GM18873 (cell line): Measurements from ENCODE around the gene NDRG3.
"Not testable (repeated sequence)": the region's sequence is repeated elsewhere in the genome, so short reads cannot be mapped to it uniquely, and the experiment has no call there.

ENCODE experiments used
- ATAC-seq: cut with Tn5 transposase; IDR thresholded peaks from one replicate; pipeline ENCODE4 v1.9.1; 2021; ENCODE audit warnings: mild to moderate bottlenecking, moderate library complexity, moderate number of reproducible peaks; ENCODE audit not compliant: unreplicated experiment, low FRiP score

Gene NDRG3

GRCh38 chr20:36700438-36700837, 45.5 kb downstream of the NDRG3 start:
- no peak for ATAC-seq

GRCh38 chr20:36695467-36695866, 50.4 kb downstream of the NDRG3 start:
- not testable (repeated sequence) for ATAC-seq

GRCh38 chr20:36688630-36689029, 57.3 kb downstream of the NDRG3 start:
- ATAC-seq, result no peak

- no peak for ATAC-seq
These were observed 58.0 kb downstream of the NDRG3 start for GRCh38 chr20:36687850-36688249.

- no peak for ATAC-seq
These were observed 58.9 kb downstream of the NDRG3 start for GRCh38 chr20:36686944-36687343.

GRCh38 chr20:36686504-36686903, 59.4 kb downstream of the NDRG3 start:
- no peak for ATAC-seq

GRCh38 chr20:36684747-36685146, 61.1 kb downstream of the NDRG3 start:
- ATAC-seq, result no peak

- no peak for ATAC-seq
These were observed 63.6 kb downstream of the NDRG3 start for GRCh38 chr20:36682311-36682710.

- no peak for ATAC-seq
These were observed 68.5 kb downstream of the NDRG3 start for GRCh38 chr20:36677422-36677771.

GRCh38 chr20:36676701-36677421, 69.0 kb downstream of the NDRG3 start:
- no peak for ATAC-seq

GRCh38 chr20:36675545-36675944, 70.3 kb downstream of the NDRG3 start:
- ATAC-seq, result not testable (repeated sequence)

- no peak for ATAC-seq
These were observed 72.9 kb downstream of the NDRG3 start for GRCh38 chr20:36672991-36673390.

- no peak for ATAC-seq
These were observed 75.1 kb downstream of the NDRG3 start for GRCh38 chr20:36670665-36671357.

GRCh38 chr20:36666181-36666740, 79.6 kb downstream of the NDRG3 start:
- ATAC-seq, result no peak

- no peak for ATAC-seq
These were observed 82.9 kb downstream of the NDRG3 start for GRCh38 chr20:36663031-36663430.

GRCh38 chr20:36658300-36658699, 87.6 kb downstream of the NDRG3 start:
- ATAC-seq, result no peak

GRCh38 chr20:36656733-36657132, 89.2 kb downstream of the NDRG3 start:
- no peak for ATAC-seq

- no peak for ATAC-seq
These were observed 90.9 kb downstream of the NDRG3 start for GRCh38 chr20:36655004-36655403.

GRCh38 chr20:36654506-36654905, 91.4 kb downstream of the NDRG3 start:
- no peak for ATAC-seq

- ATAC-seq, result no peak
These were observed 92.4 kb downstream of the NDRG3 start for GRCh38 chr20:36653456-36653855.

- ATAC-seq, result no peak
These were observed 98.4 kb downstream of the NDRG3 start for GRCh38 chr20:36647196-36648121.
